ENCODE results near the gene CLDND1.

Gene CLDND1

DNA sequence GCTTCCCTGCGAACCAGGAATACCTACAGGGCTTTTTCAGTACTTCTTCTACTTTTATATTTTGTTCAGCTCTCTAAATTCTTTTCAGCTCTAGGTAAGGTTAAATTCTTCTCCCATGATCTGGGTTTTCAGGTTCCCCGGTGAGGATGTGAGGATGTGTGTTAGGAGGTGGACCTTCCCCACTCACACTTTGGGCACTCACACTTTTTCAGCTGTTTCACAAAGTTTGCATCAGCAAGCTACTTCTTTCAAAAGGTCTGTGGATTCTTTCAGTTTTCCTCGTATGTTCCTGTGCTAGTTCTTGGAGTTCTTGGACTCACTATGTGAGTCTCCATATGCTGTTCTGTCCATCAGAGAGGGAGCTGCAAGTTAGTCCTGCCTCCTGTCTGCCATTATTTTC is 39.1 kb downstream of the CLDND1 start:
- TF ChIP-seq, protein P1, sequence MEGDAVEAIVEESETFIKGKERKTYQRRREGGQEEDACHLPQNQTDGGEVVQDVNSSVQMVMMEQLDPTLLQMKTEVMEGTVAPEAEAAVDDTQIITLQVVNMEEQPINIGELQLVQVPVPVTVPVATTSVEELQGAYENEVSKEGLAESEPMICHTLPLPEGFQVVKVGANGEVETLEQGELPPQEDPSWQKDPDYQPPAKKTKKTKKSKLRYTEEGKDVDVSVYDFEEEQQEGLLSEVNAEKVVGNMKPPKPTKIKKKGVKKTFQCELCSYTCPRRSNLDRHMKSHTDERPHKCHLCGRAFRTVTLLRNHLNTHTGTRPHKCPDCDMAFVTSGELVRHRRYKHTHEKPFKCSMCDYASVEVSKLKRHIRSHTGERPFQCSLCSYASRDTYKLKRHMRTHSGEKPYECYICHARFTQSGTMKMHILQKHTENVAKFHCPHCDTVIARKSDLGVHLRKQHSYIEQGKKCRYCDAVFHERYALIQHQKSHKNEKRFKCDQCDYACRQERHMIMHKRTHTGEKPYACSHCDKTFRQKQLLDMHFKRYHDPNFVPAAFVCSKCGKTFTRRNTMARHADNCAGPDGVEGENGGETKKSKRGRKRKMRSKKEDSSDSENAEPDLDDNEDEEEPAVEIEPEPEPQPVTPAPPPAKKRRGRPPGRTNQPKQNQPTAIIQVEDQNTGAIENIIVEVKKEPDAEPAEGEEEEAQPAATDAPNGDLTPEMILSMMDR (IDR thresholded peaks at IDR 0.05): no peak
- no peak for TF ChIP-seq ZFX (IDR thresholded peaks at IDR 0.05; ENCODE audit: borderline replicate concordance)
- no peak overlapping the region for H3K27ac ChIP-seq

GRCh38 chr3:98482717-98483482 is 39.8 kb downstream of the CLDND1 start:
- H3K27ac ChIP-seq: no peak overlapping the region
- no peak for TF ChIP-seq ZFX (IDR thresholded peaks at IDR 0.05; ENCODE audit: borderline replicate concordance)
- TF ChIP-seq, protein P1 (IDR thresholded peaks at IDR 0.05): no peak

Measured in 22Rv1 (cell line).